Endodermal cell (in vitro differentiated cells): Measurements from ENCODE around the gene OPCML. TPM values are rescaled to one million over a fixed set of nuclear protein-coding genes. Genes with fewer than 3 reads are reported as not detected.

Experiments used
- DNase-seq: peaks from one replicate; pipeline ENCODE4 v3.0.0-alpha.2; 2017
- H3K27ac ChIP-seq: 2 replicates; pipeline ENCODE4 v1.5.1; 2013; ENCODE audit warnings: mild to moderate bottlenecking, low read depth, low read length, moderate library complexity
- H3K27me3 ChIP-seq: 2 replicates; pipeline ENCODE4 v1.6.1; 2013; ENCODE audit warnings: mild to moderate bottlenecking, low read length, moderate library complexity; ENCODE audit not compliant: insufficient read depth, control insufficient read depth, poor library complexity, severe bottlenecking
- H3K36me3 ChIP-seq: 2 replicates; pipeline ENCODE4 v1.7.0; 2013; ENCODE audit warnings: mild to moderate bottlenecking, low read length, moderate library complexity; ENCODE audit not compliant: control insufficient read depth, insufficient read depth
- H3K4me1 ChIP-seq: one replicate; pipeline ENCODE4 v1.7.0; 2013; ENCODE audit warnings: low read length; ENCODE audit not compliant: control insufficient read depth, insufficient read depth
- H3K4me3 ChIP-seq: 2 replicates; pipeline ENCODE4 v1.5.1; 2013; ENCODE audit warnings: mild to moderate bottlenecking, low read length, moderate library complexity
- H3K9ac ChIP-seq: 2 replicates; pipeline ENCODE4 v1.6.1; 2013; ENCODE audit warnings: mild to moderate bottlenecking, low read length, moderate library complexity; ENCODE audit not compliant: poor library complexity, severe bottlenecking; ENCODE audit errors: extremely low read depth
- H3K9me3 ChIP-seq: 2 replicates; pipeline ENCODE4 v1.6.1; 2013; ENCODE audit warnings: mild to moderate bottlenecking, low read length, moderate library complexity; ENCODE audit not compliant: control insufficient read depth
- H3K27ac Mint-ChIP-seq: 2 replicates; pipeline ENCODE4 v1.8.0; 2020; ENCODE audit warnings: mixed read lengths
- H3K27me3 Mint-ChIP-seq: 2 replicates; pipeline ENCODE4 v1.8.0; 2021; ENCODE audit warnings: mild to moderate bottlenecking, mixed read lengths; ENCODE audit not compliant: insufficient read depth
- H3K36me3 Mint-ChIP-seq: 2 replicates; pipeline ENCODE4 v1.8.0; 2020; ENCODE audit warnings: low read depth, mixed read lengths
- H3K4me1 Mint-ChIP-seq: 2 replicates; pipeline ENCODE4 v1.8.0; 2020; ENCODE audit warnings: mixed read lengths
- H3K4me3 Mint-ChIP-seq: 2 replicates; pipeline ENCODE4 v1.8.0; 2020; ENCODE audit warnings: mild to moderate bottlenecking, moderate library complexity, mixed read lengths
- H3K9me3 Mint-ChIP-seq: 2 replicates; pipeline ENCODE4 v1.8.0; 2020; ENCODE audit warnings: mild to moderate bottlenecking, mixed read lengths
- CTCF ChIP-seq: fragments of 200-600 bp; sonication (generic); conservative IDR thresholded peaks from 2 replicates; pipeline ENCODE4 v1.5.0; 2021; ENCODE audit warnings: antibody characterized with exemption, mild to moderate bottlenecking
- WGBS, 2 experiments: methylation state at CpG; one replicate each; pipeline versions ENCODE4 v1.1.5 to v1.1.7; 2013; ENCODE audit warnings: missing lambda C conversion rate in 2 of 2, mixed read lengths in 1 of 2; ENCODE audit not compliant: insufficient coverage in 1 of 2, insufficient read length in 1 of 2; 5-methylcytosine and 5-hydroxymethylcytosine counted together
- total RNA-seq, 2 donors: library from RNA; stranded (reverse); fragmentation: NEBNext Ultra II Directional in 1 of 2; extraction: Animal tissue kit (Norgen Biotek cat#: 25700) in 1 of 2; gene quantifications; 2 replicates in 1 of 2; 3 replicates in 1 of 2; pipeline ENCODE4 v1.2.1, GENCODE V29; 2021

OPCML gene
- total RNA-seq, 2 donors from 2014 or later: 0.49 to 0.86 TPM

- Mint-ChIP-seq H3K4me1 (peaks cover 11% of the 10 kb centered on the region), H3K36me3 (no peaks in the 10 kb centered on the region), H3K4me3 (no peak overlapping the region), H3K27ac (no peak overlapping the region), H3K27me3 (no peaks in the 10 kb centered on the region), H3K9me3 (no peaks in the 10 kb centered on the region)
- H3K4me3 ChIP-seq: no peak overlapping the region
- no peaks in the 10 kb centered on the region for H3K9me3 ChIP-seq
- no peak overlapping the region for H3K27ac ChIP-seq
- H3K4me1 ChIP-seq: no peaks in the 10 kb centered on the region
- TF ChIP-seq CTCF: no peak
- no peaks in the 10 kb centered on the region for H3K27me3 ChIP-seq
- H3K9ac ChIP-seq: no peak overlapping the region
- 94% methylated on average over 9 to 10 of the region's 10 CpGs for WGBS, 2 experiments
- DNase-seq: no peak
- H3K36me3 ChIP-seq: no peaks in the 10 kb centered on the region
Measured at GRCh38 chr11:133559833-133560471, 27.7 kb upstream of the OPCML start.

- no peaks in the 10 kb centered on the region for H3K9me3 ChIP-seq
- Mint-ChIP-seq H3K27me3 (no peaks in the 10 kb centered on the region), H3K9me3 (no peaks in the 10 kb centered on the region), H3K27ac (no peak overlapping the region), H3K36me3 (no peaks in the 10 kb centered on the region), H3K4me1 (peaks cover 11% of the 10 kb centered on the region), H3K4me3 (no peak overlapping the region)
- 81 to 87% methylated on average over 3 to 5 of the region's 6 CpGs for WGBS, 2 experiments
- no peaks in the 10 kb centered on the region for H3K36me3 ChIP-seq
- TF ChIP-seq CTCF: no peak
- no peak overlapping the region for H3K27ac ChIP-seq
- H3K4me3 ChIP-seq: no peak overlapping the region
- H3K27me3 ChIP-seq: no peaks in the 10 kb centered on the region
- H3K9ac ChIP-seq: no peak overlapping the region
- H3K4me1 ChIP-seq: no peaks in the 10 kb centered on the region
- DNase-seq: no peak
Measured at GRCh38 chr11:133559382-133559781, 27.1 kb upstream of the OPCML start.

GRCh38 chr11:133555034-133555433, 22.7 kb upstream of the OPCML start:
- Histone ChIP-seq H3K9ac (no peak overlapping the region), H3K27ac (no peak overlapping the region), H3K36me3 (no peaks in the 10 kb centered on the region), H3K4me1 (no peaks in the 10 kb centered on the region), H3K9me3 (no peaks in the 10 kb centered on the region), H3K4me3 (no peak overlapping the region), H3K27me3 (no peaks in the 10 kb centered on the region)
- TF ChIP-seq CTCF: no peak
- Mint-ChIP-seq H3K9me3 (no peaks in the 10 kb centered on the region), H3K27ac (no peak overlapping the region), H3K27me3 (no peaks in the 10 kb centered on the region), H3K4me3 (no peak overlapping the region), H3K4me1 (peaks cover 11% of the 10 kb centered on the region), H3K36me3 (no peaks in the 10 kb centered on the region)
- WGBS, 2 experiments: 78 to 83% methylated on average over 5 to 6 of the region's 6 CpGs
- no peak for DNase-seq
